Esophagus squamous epithelium (tissue), 4 donors: ENCODE data around the gene BCL2L11.
A peak's percentile ranks its signal among the peaks of the same experiment; 100 is the strongest.

Experiments
- CTCF ChIP-seq, 6 experiments: fragments of 450-650 bp in 4 of 6; fragments of 200-600 bp in 2 of 6; sonication (generic) in 2 of 6; IDR thresholded peaks; one replicate each; pipeline ENCODE4 v1.5.1; 2016 to 2019; ENCODE audit warnings: antibody characterized with exemption in 6 of 6, mild to moderate bottlenecking in 4 of 6, moderate library complexity in 4 of 6
- POLR2A ChIP-seq, 4 donors: fragments of 450-650 bp; IDR thresholded peaks; one replicate each; pipeline ENCODE4 v1.6.1; 2017; ENCODE audit warnings: antibody characterized with exemption in 4 of 4, mild to moderate bottlenecking in 4 of 4, moderate library complexity in 3 of 4

- TF ChIP-seq CTCF (IDR thresholded peaks at IDR 0.05) (peak in 1 of 6 experiments; percentile 43), POLR2A (IDR thresholded peaks at IDR 0.05) (no peak)
Observed at GRCh38 chr2:111100765-111101162, 19.9 kb upstream of the BCL2L11 start.
